Astrocyte of the cerebellum (primary cell): ENCODE measurements around the gene RAB39A.

Experiments used
- DNase-seq: peaks from one replicate; pipeline ENCODE4 v3.0.0-alpha.2; 2011; ENCODE audit warnings: low read depth
- H3K4me3 ChIP-seq: 2 replicates; pipeline ENCODE4 v1.5.1; 2011; ENCODE audit warnings: mild to moderate bottlenecking, low read depth, low read length, moderate library complexity
- in situ Hi-C: cut with HindIII; loops from 2 replicates; pipeline ENCODE4 v1.10.0; 2017; ENCODE audit warnings: low sequenced_read_pairs
- TF ChIP-seq, protein P1 (sequence below): IDR thresholded peaks from 2 replicates; pipeline ENCODE4 v1.5.1; 2012; ENCODE audit warnings: low read length, low read depth, moderate library complexity, mild to moderate bottlenecking; ENCODE audit errors: missing control alignments

The RAB39A gene

DNA sequence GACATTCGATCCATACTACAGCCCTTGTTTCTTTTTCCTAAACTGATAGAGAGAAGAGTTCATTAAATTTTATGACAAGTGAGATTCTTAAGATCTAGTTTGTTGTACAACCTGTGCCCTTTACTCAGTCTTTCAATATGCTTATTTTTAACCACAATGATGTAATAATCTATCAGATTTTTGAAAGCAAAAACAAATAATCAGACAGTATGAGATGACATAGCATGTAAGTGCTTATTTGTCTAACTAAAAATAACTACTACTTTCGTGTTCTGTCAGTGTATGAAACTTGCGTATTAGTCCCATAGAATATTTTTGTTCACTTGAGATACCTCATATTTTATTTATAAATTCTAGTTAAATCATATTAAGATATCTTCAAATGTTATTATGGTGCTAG, 33.2 kb downstream of the RAB39A start:
- TF ChIP-seq, protein P1, sequence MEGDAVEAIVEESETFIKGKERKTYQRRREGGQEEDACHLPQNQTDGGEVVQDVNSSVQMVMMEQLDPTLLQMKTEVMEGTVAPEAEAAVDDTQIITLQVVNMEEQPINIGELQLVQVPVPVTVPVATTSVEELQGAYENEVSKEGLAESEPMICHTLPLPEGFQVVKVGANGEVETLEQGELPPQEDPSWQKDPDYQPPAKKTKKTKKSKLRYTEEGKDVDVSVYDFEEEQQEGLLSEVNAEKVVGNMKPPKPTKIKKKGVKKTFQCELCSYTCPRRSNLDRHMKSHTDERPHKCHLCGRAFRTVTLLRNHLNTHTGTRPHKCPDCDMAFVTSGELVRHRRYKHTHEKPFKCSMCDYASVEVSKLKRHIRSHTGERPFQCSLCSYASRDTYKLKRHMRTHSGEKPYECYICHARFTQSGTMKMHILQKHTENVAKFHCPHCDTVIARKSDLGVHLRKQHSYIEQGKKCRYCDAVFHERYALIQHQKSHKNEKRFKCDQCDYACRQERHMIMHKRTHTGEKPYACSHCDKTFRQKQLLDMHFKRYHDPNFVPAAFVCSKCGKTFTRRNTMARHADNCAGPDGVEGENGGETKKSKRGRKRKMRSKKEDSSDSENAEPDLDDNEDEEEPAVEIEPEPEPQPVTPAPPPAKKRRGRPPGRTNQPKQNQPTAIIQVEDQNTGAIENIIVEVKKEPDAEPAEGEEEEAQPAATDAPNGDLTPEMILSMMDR, result no peak
- no peak overlapping the region for H3K4me3 ChIP-seq
- in situ Hi-C loops, result no loop called here
- DNase-seq, result no peak

DNA sequence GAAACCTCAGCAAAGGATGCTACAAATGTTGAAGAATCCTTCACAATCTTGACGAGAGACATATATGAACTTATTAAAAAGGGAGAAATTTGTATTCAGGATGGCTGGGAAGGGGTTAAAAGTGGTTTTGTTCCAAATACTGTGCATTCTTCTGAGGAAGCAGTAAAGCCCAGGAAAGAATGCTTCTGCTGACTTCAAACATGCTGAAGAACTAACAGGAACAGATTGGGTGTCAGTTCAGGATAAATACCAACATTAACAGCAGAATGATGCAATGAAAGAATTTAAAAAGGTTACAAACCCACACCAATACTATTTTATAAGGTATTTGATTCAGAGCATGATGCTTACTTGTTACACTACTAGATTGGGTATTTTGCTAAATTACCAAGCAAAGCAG, 33.9 kb downstream of the RAB39A start:
- in situ Hi-C loops, result no loop called here
- TF ChIP-seq, protein P1, result no peak
- H3K4me3 ChIP-seq, result no peak overlapping the region
- no peak for DNase-seq

DNA sequence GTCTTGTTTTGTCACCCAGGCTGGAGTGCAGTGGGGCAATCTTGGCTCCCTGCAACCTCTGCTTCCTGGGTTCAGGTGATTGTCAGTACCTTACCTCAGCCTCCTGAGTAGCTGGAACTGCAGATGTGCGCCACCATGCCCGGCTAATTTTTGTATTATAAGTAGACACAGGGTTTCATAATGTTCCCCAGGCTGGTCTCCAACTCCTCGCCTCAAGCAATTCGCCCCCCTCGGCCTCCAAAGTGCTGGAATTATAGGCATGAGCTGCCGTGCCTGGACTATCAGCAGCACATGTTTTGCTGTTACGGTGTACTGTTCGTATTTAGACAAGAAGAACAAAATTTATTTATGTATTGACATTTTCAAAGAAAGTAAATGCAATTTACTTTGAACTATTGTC, 34.8 kb downstream of the RAB39A start:
- in situ Hi-C loops, result no loop called here
- DNase-seq, result no peak
- TF ChIP-seq, protein P1, result no peak
- no peak overlapping the region for H3K4me3 ChIP-seq

DNA sequence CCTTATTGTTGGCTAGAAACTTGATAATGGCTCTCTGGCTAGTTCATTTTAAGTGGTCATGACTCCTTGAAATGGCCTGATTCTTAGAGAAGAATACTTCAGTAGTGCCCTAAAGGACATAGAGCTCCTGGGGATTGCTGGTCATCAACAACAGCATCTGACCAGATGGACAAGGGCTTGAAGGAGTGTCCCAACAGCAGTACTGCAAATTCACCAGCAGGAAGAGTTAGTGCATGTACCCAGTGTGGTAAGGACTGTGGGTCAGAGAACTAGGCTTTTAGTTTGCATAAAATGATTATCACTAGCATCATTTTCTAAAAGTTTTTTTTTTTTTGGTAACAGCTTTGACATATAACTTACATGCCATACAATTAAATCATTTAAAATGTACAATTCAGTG, 41.0 kb downstream of the RAB39A start:
- no peak overlapping the region for H3K4me3 ChIP-seq
- DNase-seq, result no peak
- TF ChIP-seq, protein P1, result peak; percentile 17
- in situ Hi-C loops, result no loop called here

DNA sequence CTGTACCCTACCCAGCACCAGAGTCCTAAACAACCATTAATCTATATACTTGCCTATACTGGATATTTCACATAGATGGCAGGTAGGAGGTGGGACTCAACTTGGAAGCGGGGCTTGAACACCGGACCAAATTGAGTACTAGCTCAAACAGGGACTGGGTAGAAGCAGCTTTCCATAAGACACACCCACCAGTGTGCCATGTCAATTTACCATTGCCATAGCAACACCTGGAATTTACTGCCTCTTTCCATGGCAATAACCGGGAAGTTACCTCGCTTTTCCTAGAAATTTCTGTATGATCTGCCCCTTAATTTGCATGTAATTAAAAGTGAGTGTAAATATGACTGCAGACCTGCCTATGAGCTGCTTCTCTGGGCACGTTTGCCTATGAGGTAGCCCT, 41.8 kb downstream of the RAB39A start:
- in situ Hi-C loops, result no loop called here
- no peak overlapping the region for H3K4me3 ChIP-seq
- DNase-seq, result no peak
- TF ChIP-seq, protein P1, result no peak

DNA sequence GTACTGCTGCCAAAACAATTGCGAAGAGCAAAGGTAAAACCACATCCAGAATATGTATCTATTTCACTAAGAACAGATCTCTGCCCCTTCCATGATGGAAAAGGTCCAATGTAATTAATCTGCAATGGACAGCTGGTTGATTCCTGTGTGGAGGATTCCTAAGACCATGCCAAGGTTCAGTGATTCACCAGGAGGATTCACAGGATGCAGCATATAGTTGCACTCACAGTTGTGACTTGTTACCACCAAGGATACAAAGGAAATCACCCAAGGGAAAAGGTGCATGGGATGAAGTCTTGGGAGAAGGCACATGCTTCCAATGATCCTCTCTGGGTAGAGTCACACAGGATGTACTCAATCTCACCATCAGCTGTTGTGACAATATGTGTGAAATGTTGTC, 45.4 kb downstream of the RAB39A start:
- H3K4me3 ChIP-seq, result no peak overlapping the region
- TF ChIP-seq, protein P1, result no peak
- DNase-seq, result no peak
- in situ Hi-C loops, result no loop called here
